Calu3 (cell line): ENCODE data around the gene LCAT. TPM values are rescaled to one million over a fixed set of nuclear protein-coding genes. Genes with fewer than 3 reads are reported as not detected.

Experiments used
- BruUV-seq: library from RNA; stranded (reverse); fragments of 400-500 nt; replicated peaks from 2 replicates; lab custom pipeline; 2021; lab: Mats Ljungman, UMichigan
- CTCF ChIA-PET: fragments of 300-600 bp; sonication (Branson Sonifier 250); formaldehyde crosslinking; loops from one replicate; lab custom pipeline; 2022; ENCODE audit warnings: antibody characterized with exemption; lab: Charles Lee
- DNase-seq: peaks from one replicate; pipeline ENCODE4 v3.0.0; 2022
- H3K27ac Mint-ChIP-seq: one replicate; pipeline ENCODE4 v1.8.0; 2022; ENCODE audit warnings: mixed read lengths; ENCODE audit not compliant: unreplicated experiment
- H3K27me3 Mint-ChIP-seq: one replicate; pipeline ENCODE4 v1.8.0; 2022; ENCODE audit warnings: mixed read lengths; ENCODE audit not compliant: unreplicated experiment
- H3K36me3 Mint-ChIP-seq: one replicate; pipeline ENCODE4 v1.8.0; 2022; ENCODE audit warnings: mild to moderate bottlenecking, moderate library complexity, mixed read lengths; ENCODE audit not compliant: insufficient read depth, unreplicated experiment
- H3K4me1 Mint-ChIP-seq: one replicate; pipeline ENCODE4 v1.8.0; 2022; ENCODE audit warnings: mild to moderate bottlenecking, low read depth, mixed read lengths; ENCODE audit not compliant: unreplicated experiment
- H3K4me3 Mint-ChIP-seq: one replicate; pipeline ENCODE4 v1.8.0; 2022; ENCODE audit warnings: mild to moderate bottlenecking, low read depth, moderate library complexity, mixed read lengths; ENCODE audit not compliant: unreplicated experiment
- H3K9me3 Mint-ChIP-seq: one replicate; pipeline ENCODE4 v1.8.0; 2022; ENCODE audit warnings: low read depth, mixed read lengths; ENCODE audit not compliant: unreplicated experiment
- intact Hi-C: fragments of 100-400 bp; cut with micrococcal nuclease; formaldehyde crosslinking; loops from one replicate; pipeline ENCODE4 v1.10.0; 2022; ENCODE audit not compliant: unreplicated experiment
- total RNA-seq: library from RNA; stranded (reverse); gene quantifications from 2 replicates; pipeline ENCODE4 v1.2.3, GENCODE V29; 2022
- TF ChIP-seq, protein P1 (sequence below): fragments of 200-600 bp; IDR thresholded peaks from one replicate; pipeline ENCODE4 v1.8.0; 2022; ENCODE audit warnings: antibody characterized with exemption; ENCODE audit not compliant: unreplicated experiment

LCAT gene
- total RNA-seq, 1 experiment from 2014 or later, result 14.7 TPM

DNA sequence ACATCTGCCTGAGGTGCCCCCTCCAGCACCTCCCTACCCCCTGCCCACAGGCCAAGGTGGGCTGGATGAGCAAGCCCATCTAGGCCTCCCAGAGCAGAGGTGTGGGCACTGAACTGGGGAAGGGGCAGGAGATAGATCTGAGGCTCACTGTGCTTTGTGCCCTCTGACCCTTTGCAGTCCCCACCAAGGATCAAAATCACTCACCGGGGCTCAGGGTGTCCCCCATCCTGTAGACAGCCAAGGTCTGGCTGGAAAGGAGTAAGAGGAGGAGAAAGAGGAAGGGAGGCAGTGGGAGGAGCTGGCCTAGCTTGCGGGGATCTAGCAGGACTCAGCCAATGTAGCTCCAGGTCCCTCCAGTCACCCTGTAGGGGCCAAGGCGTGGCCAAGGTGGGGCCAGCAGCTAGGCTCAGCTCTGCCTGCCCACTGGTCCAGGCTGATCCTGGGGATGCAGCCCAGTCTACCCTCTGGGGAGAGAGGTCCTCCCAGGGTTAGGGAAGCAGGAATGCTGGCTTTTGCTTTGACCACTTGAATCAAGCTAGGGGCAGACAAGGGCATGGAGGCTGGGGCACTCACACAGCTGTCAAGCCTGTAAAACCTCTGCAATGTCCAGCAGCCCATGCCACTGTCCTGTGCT, 22.7 kb upstream of the LCAT start:
- Mint-ChIP-seq H3K27me3 (no peaks in the 10 kb centered on the region), H3K4me1 (peaks cover 23% of the 10 kb centered on the region), H3K4me3 (peak overlapping the region; percentile 85), H3K36me3 (peaks cover 36% of the 10 kb centered on the region), H3K27ac (no peak overlapping the region), H3K9me3 (no peaks in the 10 kb centered on the region)
- intact Hi-C loops, result no loop called here
- TF ChIP-seq, protein P1, sequence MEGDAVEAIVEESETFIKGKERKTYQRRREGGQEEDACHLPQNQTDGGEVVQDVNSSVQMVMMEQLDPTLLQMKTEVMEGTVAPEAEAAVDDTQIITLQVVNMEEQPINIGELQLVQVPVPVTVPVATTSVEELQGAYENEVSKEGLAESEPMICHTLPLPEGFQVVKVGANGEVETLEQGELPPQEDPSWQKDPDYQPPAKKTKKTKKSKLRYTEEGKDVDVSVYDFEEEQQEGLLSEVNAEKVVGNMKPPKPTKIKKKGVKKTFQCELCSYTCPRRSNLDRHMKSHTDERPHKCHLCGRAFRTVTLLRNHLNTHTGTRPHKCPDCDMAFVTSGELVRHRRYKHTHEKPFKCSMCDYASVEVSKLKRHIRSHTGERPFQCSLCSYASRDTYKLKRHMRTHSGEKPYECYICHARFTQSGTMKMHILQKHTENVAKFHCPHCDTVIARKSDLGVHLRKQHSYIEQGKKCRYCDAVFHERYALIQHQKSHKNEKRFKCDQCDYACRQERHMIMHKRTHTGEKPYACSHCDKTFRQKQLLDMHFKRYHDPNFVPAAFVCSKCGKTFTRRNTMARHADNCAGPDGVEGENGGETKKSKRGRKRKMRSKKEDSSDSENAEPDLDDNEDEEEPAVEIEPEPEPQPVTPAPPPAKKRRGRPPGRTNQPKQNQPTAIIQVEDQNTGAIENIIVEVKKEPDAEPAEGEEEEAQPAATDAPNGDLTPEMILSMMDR, result no peak
- no peak for DNase-seq
- CTCF ChIA-PET, result no interaction called here
- no TSS peak for BruUV-seq

DNA sequence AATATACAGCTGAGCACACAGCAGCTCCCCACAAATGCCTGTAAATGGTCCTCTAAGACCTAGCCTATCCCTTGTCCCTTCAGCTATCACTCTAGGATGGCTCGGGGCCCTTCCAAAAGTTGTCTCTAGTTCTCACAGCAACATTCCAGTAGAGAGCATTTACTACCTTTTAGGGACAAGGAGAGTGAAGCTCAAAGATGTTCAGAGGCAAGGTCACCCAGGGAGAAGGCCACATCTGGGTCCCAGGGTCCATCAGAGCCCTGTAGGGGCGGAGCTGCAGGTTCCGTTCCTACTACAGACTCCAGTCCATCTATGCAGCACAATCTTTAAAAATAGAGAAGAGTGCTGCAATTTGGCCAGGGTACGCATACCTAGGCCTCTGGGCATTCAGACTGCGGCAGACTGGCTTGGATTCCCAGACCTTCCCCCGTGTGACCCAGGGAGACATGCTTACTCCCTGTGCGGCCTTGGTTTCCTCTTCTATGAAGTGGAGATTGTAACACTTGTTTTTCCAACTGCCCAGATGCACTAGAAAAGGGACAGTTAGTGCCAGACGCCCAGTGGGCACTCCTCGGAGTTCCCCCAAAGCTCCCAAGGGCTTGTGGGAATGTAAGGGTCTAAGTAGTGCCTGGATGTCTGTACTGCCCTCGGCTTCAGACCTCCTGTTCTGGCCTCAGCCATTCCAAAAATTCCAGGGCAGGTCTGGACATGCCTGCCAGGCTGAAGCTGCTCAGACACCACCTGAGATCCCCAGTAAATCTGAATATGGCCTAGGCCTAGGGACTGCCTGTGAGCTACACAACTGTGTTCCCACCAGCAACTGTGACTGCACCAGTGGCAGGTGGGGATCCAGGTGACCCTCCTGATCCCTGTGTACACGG, 22.0 kb upstream of the LCAT start:
- H3K4me1 Mint-ChIP-seq, result peaks cover 23% of the 10 kb centered on the region
- intact Hi-C loops, result no loop called here
- CTCF ChIA-PET, result no interaction called here
- no TSS peak for BruUV-seq
- DNase-seq, result no peak
- no peaks in the 10 kb centered on the region for H3K27me3 Mint-ChIP-seq
- no peaks in the 10 kb centered on the region for H3K9me3 Mint-ChIP-seq
- H3K27ac Mint-ChIP-seq, result no peak overlapping the region
- no peak overlapping the region for H3K4me3 Mint-ChIP-seq
- H3K36me3 Mint-ChIP-seq, result peaks cover 42% of the 10 kb centered on the region
- TF ChIP-seq, protein P1, result no peak

DNA sequence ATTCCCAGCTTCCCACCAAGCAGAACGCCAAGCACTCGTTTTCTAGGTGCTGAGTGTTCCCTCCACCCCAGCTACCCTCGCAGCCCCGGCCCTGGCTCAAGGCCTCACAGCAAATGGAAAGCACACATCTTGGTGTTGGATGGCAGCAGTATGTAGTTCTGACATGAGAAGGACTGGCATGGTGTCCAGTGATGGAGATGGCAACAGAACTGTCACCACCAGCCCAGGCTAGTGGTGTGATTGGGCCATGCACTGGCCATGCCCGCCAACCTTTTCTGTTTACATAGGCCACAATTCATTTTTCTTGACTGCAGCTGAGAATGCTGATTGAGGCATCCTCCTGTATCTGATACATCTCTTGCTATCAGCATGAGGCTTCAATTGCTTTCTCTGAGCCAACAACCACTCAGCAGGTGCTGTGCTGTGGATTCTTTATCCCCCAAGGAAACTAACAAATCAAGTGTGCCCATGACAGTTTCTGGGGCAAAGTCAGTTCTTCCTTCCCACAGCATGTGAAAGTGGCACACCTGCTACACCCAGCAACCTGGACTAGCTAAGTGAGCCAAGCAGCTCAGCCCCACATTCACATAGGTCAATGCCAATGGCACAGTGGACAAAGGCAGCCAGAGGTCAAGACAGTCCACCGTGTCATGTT, 20.7 kb upstream of the LCAT start:
- no peaks in the 10 kb centered on the region for H3K9me3 Mint-ChIP-seq
- no TSS peak for BruUV-seq

DNA sequence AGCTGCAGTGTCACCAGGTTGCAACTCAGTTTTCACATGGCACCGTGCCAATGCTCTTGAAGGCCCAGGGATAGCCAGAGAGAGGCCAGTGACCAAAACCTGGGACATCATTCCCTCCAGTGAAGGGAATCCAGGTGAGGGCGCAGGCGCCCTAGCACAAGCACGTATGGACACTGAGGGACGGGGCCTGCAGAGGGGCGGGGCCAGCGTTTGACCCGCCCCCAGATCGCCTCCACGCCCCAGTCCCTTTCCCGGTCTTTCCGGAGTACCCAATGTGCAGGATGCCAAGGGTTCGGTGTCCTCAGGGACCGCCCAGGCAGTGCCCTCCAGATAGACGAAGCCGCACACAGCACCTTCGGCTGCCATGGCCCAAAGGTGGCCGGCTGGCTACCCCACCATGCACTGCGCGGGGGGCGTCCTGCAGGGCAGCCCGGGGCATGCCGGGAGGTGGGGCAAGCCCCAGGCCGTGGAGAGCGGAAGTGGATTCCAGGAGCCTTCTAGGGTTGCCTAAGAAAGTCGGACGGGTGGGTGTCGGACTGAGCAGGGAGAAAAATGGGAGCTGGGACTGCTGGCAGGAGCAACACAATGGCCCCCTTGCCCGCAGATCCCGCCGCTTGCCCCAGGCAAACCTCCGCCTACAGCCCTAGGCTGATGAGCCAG, 19.9 kb upstream of the LCAT start:
- CTCF ChIA-PET, result no interaction called here
- Mint-ChIP-seq H3K36me3 (peaks cover 30% of the 10 kb centered on the region), H3K9me3 (no peaks in the 10 kb centered on the region), H3K4me1 (peaks cover 11% of the 10 kb centered on the region), H3K27ac (no peak overlapping the region), H3K27me3 (no peaks in the 10 kb centered on the region), H3K4me3 (no peak overlapping the region)
- TF ChIP-seq, protein P1, result no peak
- intact Hi-C loops, result no loop called here
- DNase-seq, result no peak
- no TSS peak for BruUV-seq

More for the DNA sequence above, 20.7 kb upstream of the LCAT start:
- Mint-ChIP-seq H3K36me3 (peaks cover 38% of the 10 kb centered on the region), H3K4me1 (peaks cover 19% of the 10 kb centered on the region), H3K27me3 (no peaks in the 10 kb centered on the region), H3K4me3 (no peak overlapping the region), H3K27ac (no peak overlapping the region)
- TF ChIP-seq, protein P1, result no peak
- intact Hi-C loops, result no loop called here
- CTCF ChIA-PET, result no interaction called here
- DNase-seq, result no peak
